HG03025 (cell line): ENCODE data around the gene ZNF18.
"Not testable (repeated sequence)": the region's sequence is repeated elsewhere in the genome, so short reads cannot be mapped to it uniquely, and the experiment has no call there.

ENCODE experiments used
- ATAC-seq: cut with Tn5 transposase; IDR thresholded peaks from one replicate; pipeline ENCODE4 v1.9.1; 2021; ENCODE audit warnings: mild to moderate bottlenecking, moderate library complexity; ENCODE audit not compliant: unreplicated experiment, low FRiP score

Gene ZNF18

DNA sequence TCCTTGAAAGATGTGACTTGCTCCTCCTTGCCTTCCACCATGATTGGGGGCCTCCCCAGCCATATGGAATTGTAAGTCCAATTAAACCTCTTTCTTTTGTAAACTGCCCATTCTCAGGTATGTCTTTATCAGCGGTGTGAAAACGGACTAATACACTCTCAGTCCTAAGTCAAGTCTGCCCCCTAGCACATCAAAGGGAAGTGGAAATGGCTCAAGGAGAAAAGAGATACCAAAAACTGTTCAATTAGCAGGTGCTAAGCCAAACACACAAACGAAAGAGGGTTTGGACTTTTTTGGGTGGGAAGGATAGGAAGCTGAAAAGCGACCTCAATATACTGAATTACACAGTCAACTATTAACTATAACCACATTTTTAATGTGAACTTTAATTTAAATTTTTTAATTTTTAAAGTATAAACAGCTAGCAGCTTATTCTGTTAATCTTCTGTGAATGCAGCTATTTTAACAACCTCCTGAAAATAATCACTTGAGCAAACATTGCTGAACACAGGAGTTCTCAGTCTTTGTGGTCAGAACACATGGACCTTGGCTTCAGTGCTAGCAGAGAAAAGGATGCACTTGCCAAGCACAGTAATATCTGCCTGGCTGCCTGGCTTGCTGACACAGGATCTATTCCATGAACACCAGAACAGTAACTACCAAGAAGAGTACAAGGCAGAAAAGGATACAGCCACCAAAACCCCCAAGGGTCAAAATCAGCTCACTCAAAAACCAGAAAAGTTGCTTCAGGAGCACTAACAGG lies 10.9 kb downstream of the ZNF18 start:
- no peak for ATAC-seq

DNA sequence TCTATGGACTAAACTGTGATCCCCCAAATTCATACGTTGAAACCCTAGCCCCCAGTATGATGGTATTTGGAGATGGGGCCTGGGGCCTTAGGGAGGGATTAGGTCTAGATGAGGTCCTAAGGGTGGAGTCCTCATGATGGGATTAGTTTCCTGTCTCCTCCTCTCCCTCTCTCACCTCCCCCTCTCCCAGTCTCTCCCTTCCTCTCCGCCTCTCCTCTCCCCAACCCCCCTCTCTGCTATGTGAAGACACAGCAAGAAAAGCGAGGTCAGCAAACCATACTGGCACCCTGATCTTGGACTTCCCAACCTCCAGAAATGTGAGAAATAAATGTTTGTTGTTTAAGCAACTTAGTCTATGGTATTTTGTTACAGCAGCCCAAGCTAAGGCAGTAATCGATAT lies 15.4 kb downstream of the ZNF18 start:
- no peak for ATAC-seq

DNA sequence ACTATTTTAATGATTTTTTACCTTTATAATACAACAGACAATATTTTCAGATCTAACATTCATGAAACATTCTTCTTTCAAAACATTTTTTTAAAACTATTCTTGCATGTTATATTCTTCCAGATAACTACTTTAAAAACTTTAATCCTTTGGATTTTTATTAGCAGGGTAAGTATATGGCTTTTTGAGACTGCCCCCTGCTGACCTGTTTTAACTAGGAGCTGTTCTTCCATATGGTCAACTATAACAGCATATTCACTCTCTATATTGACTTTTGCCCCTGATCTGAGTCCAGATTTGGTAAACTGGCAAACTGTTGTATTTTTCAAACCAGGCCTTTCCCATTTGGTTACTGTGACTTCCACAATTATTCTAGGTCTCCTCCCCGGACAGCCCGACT lies 16.5 kb downstream of the ZNF18 start:
- ATAC-seq: no peak

DNA sequence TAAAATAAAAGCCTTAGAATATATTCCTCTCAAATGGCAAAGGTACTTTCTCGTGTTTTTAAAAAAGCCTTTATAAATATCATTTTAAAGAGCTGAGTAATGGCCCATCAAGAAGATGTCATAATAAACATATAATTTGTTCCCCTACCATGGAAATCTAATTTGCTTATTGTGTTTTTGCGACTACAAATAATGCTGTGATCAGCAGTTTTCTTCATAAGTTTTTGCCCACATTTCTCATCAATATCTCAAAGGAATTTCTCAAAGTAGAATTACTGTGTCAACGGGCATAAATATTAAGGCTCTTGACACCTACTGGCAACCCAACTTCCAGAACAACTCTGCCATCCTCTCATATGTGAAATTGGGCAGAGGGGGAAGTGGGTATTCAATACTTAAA lies 17.5 kb downstream of the ZNF18 start:
- no peak for ATAC-seq

DNA sequence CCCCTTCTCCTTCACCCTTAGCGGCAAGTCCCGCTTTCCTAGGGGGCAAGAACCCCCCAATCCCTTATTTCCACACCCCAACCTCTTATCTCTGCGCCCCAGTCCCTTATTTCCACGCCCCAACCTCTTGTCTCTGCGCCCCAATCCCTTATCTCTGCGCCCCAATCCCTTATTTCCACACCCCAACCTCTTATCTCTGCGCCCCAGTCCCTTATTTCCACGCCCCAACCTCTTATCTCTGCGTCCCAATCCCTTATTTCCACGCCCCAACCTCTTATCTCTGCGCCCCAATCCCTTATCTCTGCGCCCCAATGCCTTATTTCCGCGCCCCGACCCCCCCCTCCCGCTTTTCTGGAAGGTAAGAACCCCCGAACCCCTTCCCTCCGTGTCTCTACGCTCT lies 24.5 kb downstream of the ZNF18 start:
- ATAC-seq: not testable (repeated sequence)

DNA sequence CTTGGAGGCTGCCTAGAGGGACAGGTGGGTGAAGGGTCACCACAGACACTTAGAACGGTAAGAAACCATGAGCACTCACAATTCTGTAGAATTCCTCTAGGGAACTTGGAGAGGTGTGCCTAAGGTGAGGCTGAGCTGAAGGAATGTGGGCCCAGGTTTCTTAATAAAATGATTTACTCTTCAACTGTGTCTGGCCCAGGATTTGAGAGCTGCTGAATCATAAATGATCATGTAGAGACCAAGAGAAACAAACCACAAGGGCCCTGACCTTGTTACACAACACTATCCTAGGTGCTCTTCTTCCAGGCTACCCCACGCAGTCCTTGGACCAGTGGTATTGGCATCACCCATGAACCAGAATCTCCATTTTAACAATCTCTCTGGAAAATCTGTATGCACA lies 27.7 kb downstream of the ZNF18 start:
- ATAC-seq: no peak

DNA sequence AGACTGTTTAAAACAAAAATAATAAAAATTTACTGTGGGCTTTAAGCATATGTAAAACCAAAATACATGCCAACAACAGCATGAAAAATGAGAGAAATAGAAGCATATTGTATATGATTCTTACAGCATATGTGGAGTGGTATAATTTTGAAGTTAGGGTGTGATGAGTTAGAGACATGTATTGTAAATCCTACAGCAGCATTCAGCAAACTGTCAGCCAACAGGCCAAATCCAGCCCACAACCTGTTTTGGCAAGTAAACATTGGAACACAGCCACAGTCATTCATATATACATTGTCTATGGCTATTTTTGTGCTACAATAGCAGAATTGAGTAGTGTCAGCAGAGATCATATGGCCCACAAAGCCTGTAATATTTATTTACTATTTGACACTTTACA lies 42.3 kb downstream of the ZNF18 start:
- no peak for ATAC-seq

DNA sequence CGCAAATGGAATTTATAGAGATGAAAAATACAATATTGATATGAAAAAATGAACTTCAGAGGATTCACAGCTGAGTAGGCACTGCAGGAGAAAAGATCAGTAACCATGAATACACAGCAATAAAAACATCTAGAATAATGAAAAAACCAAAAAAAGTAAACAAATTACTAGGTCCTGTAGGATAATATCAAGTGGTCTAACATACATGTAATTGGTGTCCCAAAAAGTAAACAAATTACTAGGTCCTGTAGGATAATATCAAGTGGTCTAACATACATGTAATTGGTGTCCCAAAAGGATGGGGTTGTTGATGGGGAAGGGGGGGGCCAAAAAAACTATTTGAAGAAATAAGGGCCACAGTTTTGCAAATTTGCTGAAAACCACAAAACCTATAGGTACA lies 43.4 kb downstream of the ZNF18 start:
- ATAC-seq: no peak

DNA sequence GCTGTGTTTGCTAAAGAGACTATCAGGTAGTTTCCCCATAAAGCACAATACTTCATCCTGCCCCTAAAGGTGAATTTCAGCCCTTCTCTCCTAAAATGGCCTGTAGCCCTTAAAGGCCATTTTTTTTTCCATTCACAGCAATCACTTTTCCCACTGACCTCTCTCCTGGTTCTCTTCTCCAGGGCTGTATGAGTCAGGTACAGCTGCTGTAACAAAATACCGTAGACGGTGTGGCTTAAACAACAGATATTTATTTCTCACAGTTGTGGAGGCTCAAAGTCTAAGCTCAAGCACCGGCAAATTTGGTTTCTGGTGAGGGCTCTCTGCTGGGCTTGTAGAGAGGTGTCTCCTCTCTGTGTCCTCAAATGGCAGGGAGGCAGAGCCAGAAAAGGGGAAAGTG lies 44.7 kb downstream of the ZNF18 start:
- no peak for ATAC-seq

DNA sequence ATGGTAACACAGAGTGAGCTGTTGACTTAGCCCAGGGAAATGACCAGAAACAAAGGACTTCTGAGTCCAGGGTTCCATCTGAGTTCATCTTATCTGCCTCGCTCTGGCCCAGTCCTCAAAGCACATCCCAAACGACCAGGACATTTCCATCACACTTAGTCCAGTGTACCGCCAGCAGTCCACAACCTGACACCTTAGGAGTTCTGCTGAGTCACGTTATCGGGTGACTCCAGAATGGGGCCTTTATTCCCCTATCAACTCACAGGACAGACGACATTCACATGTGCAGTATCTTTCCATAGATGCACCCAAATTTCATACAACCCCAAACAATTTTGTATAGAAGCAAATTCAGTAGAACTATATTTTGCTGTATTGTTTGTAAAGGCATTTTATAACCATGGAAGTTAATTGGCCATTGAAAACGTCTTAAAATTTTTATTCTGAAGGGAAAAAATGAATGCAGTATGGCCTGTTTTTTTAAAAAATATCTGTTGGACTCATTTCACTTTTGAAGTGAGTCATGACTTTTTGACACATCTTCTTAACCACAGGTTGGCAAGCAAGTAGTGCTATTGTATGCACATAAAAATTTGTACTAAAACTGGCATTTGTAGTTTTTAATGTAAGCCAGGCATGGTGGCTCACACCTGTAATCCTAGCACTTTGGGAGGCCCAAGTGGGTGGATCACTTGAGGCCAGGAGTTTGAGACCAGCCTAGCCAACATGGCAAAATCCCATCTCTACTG lies 46.3 kb downstream of the ZNF18 start:
- ATAC-seq: no peak

DNA sequence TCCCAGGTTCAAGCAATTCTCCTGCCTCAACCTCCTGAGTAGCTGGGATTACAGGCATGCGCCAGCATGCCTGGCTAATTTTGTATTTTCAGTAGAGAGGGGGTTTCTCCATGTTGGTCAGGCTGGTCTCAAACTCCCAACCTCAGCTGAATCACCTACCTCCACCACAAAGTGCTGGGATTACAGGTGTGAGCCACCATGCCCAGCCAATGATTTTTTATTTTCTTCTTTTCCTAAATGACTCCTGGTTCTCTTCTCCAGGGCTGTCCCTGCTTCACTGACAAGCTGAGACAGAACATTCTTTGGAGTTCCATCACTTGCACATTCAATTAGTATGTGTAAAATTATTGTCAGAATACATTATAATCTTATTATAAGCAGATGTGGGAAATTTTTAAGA lies 47.7 kb downstream of the ZNF18 start:
- ATAC-seq: not testable (repeated sequence)

DNA sequence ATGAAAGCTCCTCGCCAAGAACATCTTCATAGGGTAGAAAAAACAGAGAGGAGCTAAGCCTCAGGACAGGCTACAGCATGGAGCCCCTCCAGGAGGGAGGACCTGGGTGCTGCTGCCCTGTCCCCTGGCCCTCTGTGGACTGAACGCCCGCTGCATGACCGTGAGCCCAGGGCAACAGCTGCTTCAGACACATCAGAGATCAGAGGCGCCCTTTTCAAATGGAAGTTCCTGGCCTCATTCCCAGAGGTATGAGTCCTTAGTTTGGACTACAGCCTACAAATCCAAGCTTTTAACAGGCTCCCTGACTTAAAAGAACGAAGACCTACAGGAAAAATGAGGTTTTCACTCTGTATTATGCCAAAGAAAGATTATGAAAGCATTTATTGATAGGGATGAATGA lies 48.5 kb downstream of the ZNF18 start:
- no peak for ATAC-seq

DNA sequence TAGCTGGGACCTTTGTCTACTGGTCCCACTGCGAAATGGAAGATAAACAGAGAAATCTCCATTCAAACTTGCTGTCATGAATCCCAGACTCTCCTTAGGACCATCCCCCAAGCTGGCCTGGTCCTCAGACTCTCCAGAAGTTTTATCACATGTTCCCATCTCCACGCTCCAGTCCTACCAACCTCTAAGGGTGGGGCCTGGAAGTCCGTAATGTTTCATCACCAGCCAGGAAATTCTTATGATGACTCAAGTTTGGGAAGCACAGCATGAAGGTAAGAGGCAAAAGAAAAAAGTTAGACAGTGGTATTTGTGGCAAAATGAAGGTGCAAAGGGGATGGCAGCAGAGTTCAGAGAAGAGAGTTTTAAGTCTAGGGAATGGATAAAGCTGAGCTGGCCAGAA lies 52.7 kb downstream of the ZNF18 start:
- ATAC-seq: no peak

DNA sequence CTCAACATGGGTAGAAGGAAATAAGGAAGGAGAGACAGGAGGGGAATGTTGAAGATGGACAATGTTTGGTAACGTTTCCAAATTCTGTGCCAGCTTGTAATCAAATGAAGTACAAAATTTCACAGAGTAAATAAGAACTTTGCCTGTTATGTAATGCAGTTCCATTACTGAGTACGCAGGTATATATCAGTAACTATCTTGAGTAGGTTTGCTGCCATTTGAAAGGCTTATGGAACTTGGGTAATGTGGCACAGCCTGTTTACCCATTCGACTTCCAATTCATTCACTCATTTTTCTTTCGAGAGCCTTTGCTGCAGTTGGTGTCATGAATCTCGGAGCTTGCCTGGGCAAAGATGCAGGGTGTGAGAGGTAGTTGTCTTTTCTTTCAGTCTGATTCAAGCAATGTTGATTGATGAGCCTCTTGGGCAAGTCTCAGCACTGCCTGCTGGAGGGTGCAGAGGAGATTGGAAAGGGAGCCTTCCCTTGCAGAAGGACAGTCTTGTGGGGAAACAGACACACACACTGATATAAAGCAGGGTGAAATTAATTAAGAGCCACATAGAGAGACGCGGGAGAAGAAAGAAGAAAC lies 53.4 kb downstream of the ZNF18 start:
- ATAC-seq: no peak

DNA sequence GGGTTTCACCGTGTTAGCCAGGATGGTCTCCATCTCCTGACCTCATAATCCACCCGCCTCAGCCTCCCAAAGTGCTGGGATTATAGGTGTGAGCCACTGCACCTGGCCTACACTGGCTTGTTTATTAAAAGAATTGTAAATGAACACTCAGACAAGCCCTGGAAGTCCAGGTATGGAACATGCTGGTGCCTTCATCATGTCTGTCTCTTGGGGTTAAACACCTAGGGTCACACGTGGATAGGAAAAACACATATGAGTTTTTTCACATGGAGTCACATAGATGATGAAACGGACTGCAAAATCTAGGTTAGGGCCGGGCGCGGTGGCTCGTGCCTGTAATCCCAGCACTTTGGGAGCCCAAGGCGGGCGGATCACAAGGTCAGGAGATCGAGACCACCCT lies 54.2 kb downstream of the ZNF18 start:
- ATAC-seq: not testable (repeated sequence)

DNA sequence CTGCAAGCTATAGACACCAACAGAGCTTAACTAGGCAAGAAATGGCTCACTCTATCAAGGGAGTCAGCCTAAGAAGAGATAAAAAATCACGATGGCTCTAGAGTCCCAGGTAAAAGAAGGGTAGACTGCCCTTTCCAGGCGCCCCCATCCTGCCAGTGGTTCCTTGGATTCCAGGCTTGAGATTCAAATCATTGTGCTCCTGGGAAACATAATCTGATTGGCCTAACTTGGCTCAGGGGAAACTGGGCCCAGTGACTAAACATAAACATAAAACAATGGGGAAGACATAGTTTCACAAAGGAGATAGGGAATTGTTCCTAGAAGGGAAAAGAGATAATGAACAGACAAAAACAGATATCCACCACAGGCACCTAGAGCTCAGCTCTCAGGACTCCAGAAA lies 56.4 kb downstream of the ZNF18 start:
- ATAC-seq: no peak

DNA sequence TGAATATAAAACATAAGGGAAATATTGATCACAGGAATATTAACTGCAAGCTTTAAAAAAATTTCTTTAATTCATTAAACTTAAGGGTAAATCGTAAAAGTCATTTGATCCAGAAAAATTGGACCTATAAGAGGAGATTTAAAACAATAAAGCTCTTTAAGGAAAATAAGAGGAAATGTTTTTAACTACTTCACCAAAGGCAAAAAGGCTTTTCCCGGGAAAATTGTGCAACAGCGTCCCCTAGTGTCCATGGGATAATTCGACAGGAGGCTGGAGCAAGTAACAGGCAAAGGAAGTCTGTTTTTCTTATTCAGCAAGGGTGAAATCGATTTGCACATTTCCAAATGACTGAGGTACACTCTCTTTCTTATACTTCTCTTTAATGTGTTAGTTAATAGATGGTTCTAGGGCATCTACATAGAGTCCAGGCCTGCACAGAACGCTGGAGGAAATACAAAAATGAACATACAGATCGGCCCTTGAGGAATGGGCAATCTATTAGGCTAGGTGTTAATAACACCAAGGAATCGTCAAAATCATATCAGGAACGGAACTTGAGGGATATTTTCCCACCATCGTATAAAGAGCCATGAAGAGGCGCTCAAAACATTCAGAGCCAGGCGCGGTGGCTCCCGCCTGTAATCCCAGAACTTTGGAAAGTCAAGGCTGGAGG lies 61.4 kb downstream of the ZNF18 start:
- no peak for ATAC-seq

DNA sequence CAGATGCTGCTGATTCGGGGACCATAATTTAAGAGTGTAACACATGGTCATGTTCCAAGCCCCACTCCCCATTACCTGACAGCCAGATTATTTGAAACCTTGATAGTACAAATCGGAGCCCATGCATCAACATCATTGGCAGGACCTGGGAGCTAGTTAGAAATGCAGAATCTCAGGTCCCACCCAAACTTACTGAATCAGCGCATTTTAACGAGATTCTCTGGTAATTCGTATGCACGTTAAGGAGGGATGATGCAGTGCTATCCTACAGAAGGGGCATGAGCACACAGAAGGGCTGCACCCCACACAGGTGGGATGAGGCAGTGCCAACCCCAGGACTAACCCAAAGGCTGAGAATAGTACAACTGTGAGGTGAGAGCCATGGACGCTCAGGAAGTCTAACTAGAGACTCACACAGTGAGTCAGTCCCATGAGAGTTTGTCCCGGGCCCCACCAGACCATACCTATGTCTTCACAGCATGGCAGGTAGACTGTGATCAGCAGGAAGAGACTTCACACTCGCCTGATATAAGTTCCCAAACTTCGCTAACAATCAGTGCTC lies 64.9 kb downstream of the ZNF18 start:
- ATAC-seq: no peak

DNA sequence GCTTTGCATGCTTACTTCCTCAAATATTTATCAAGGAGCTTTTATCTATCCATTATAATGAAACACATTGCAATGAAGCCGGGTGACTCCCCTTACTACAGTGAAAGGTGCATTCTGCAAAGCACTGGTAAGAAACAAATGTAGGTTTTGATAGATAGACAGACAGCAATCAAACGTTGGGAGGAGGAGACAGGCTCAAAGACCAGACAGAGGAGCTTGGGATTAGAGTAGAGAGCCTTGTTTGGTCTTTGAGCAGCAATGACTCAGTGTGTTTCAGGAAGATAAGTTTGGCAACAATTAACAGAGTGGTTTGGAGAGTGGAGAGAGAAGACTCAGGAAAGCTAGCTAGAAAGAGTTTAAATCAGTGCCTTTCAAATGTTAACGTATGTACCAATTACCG lies 68.8 kb downstream of the ZNF18 start:
- ATAC-seq: no peak
